Effector memory CD8-positive, alpha-beta T cell (primary cell): ENCODE results near the gene UBA6.
A peak's percentile ranks its signal among the peaks of the same experiment; 100 is the strongest.
"Not testable (repeated sequence)": the region's sequence is repeated elsewhere in the genome, so short reads cannot be mapped to it uniquely, and the experiment has no call there.

Source experiments
- ATAC-seq: fragments of 150-1000 bp; cut with Tn5 transposase; replicated peaks from 2 replicates; pipeline ENCODE4 v1.10.0; 2021; ENCODE audit warnings: mild to moderate bottlenecking, moderate library complexity
- DNase-seq, 3 experiments: peaks; one replicate each; pipeline ENCODE4 v3.0.0; 2021
- H3K27ac Mint-ChIP-seq, 2 donors: one replicate each; pipeline ENCODE4 v1.8.0; 2022; ENCODE audit warnings: mild to moderate bottlenecking in 2 of 2, mixed read lengths in 2 of 2, moderate library complexity in 2 of 2
- H3K27me3 Mint-ChIP-seq, 2 donors: one replicate each; pipeline ENCODE4 v1.8.0; 2022; ENCODE audit warnings: mixed read lengths in 2 of 2
- H3K36me3 Mint-ChIP-seq: one replicate; pipeline ENCODE4 v1.8.0; 2022; ENCODE audit warnings: mild to moderate bottlenecking, moderate library complexity, mixed read lengths; ENCODE audit not compliant: insufficient read depth
- H3K4me1 Mint-ChIP-seq, 2 donors: one replicate each; pipeline ENCODE4 v1.8.0; 2022; ENCODE audit warnings: low read depth in 2 of 2, mixed read lengths in 2 of 2
- H3K4me3 Mint-ChIP-seq, 2 donors: one replicate each; pipeline ENCODE4 v1.8.0; 2022; ENCODE audit warnings: mild to moderate bottlenecking in 2 of 2, mixed read lengths in 2 of 2, moderate library complexity in 2 of 2
- H3K9me3 Mint-ChIP-seq, 2 donors: one replicate each; pipeline ENCODE4 v1.8.0; 2022; ENCODE audit warnings: mixed read lengths in 2 of 2
- total RNA-seq, 9 experiments: gene quantifications; one replicate each; lab custom pipeline; 2026; lab: John Stamatoyannopoulos, UW

Gene UBA6
- 85.4 to 153 (median 127) reads per million in 9 experiments for total RNA-seq

- peaks cover 20% of the 10 kb centered on the region for H3K36me3 Mint-ChIP-seq
- H3K9me3 Mint-ChIP-seq = no peaks in the 10 kb centered on the region
- H3K4me3 Mint-ChIP-seq = peak within 1 kb of the TSS; percentile 92 to 95
Measured at GRCh38 chr4:67700738-67701516, at the start of gene UBA6. Gene UBA6 (minus strand): TSS chr4:67701155. CDS start chr4:67701119, 36 bp downstream.

DNA sequence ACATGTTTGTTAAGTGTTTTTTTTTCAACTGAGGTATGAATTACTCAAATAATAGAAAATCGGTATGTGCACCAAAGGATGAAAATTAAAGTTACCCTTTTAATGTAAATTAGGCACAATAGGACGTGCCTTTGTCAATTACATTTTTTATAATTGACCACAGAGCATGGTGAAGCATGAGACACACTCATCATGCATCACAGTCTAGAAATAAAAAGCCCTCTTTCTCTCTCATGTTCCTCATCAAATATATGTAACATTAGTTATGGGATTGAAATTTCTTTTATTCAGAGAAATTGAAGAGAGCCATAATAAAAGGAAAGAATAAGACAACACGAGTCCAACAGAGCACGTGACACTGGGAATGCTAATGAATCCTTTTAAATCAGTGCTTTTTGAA, 49.7 kb upstream of the UBA6 start:
- ATAC-seq (no peak), DNase-seq (no peak)
- Mint-ChIP-seq H3K4me3 (no peak overlapping the region), H3K27me3 (no peaks in the 10 kb centered on the region), H3K9me3 (no peaks in the 10 kb centered on the region), H3K36me3 (peaks cover 3% of the 10 kb centered on the region), H3K27ac (no peak overlapping the region), H3K4me1 (no peaks in the 10 kb centered on the region)

More at GRCh38 chr4:67700738-67701516, at the start of gene UBA6:
- H3K27ac Mint-ChIP-seq = peak within 1 kb of the TSS; percentile 96
- no peaks in the 10 kb centered on the region for H3K27me3 Mint-ChIP-seq
- DNase-seq (peak; percentile 86 to 92 (median 89)), ATAC-seq (peak; percentile 97)
- H3K4me1 Mint-ChIP-seq = peaks cover 33 to 65% of the 10 kb centered on the region in 2 donors

GRCh38 chr4:67749286-67749685, 48.3 kb upstream of the UBA6 start:
- H3K9me3 Mint-ChIP-seq = no peaks in the 10 kb centered on the region
- H3K27ac Mint-ChIP-seq = no peak overlapping the region
- ATAC-seq = no peak
- H3K4me1 Mint-ChIP-seq = no peaks in the 10 kb centered on the region
- no peak overlapping the region for H3K4me3 Mint-ChIP-seq
- H3K36me3 Mint-ChIP-seq = peaks cover 3% of the 10 kb centered on the region
- no peak for DNase-seq
- H3K27me3 Mint-ChIP-seq = no peaks in the 10 kb centered on the region

DNA sequence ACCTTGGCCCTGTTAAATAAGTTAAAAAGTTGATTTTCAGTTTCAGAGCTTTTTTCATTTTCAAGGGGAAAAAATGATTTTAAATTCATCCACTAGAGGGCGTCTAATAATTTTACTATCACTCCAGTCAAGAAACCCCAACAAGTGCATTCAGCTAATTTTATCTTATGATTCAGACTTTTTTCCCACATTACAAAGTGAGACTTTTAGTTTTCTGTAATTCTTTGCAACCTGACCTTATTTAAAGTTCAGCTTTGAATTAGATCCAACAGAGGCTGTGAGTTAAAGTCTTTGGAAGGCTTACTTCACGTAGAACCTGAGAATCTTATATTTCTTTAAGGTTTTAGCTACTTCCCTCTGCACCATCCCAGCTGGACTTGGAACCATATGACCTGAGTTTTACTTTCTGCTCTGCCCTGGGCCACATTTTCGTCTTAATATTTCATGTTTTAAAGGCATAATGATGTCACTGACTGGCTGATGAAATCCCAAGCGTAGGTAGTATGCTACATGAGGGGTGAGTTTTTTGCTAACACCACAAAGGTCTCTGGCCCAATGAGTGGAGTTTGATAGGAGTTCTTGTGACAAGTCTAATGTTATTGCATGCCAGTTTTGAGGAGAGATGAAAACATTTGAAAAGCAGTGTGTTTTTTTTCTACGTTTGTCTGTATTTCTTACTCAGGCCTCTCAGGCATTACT, 46.0 kb upstream of the UBA6 start:
- Mint-ChIP-seq H3K4me1 (no peaks in the 10 kb centered on the region), H3K36me3 (peaks cover under 1% of the 10 kb centered on the region), H3K4me3 (no peak overlapping the region), H3K27me3 (no peaks in the 10 kb centered on the region), H3K9me3 (no peaks in the 10 kb centered on the region), H3K27ac (no peak overlapping the region)
- ATAC-seq (no peak), DNase-seq (no peak)

- Mint-ChIP-seq H3K27ac (no peak overlapping the region), H3K9me3 (no peaks in the 10 kb centered on the region), H3K4me1 (peaks cover 0 to 7% of the 10 kb centered on the region in 2 donors), H3K27me3 (no peaks in the 10 kb centered on the region), H3K4me3 (no peak overlapping the region), H3K36me3 (no peaks in the 10 kb centered on the region)
- DNase-seq (no peak), ATAC-seq (no peak)
Measured at GRCh38 chr4:67744561-67745283, 43.8 kb upstream of the UBA6 start.

- Mint-ChIP-seq H3K4me3 (no peak overlapping the region), H3K27me3 (no peaks in the 10 kb centered on the region), H3K27ac (no peak overlapping the region), H3K36me3 (no peaks in the 10 kb centered on the region), H3K9me3 (no peaks in the 10 kb centered on the region), H3K4me1 (peaks cover 0 to 7% of the 10 kb centered on the region in 2 donors)
- DNase-seq = no peak
- ATAC-seq = no peak
Measured at GRCh38 chr4:67743194-67743593, 42.2 kb upstream of the UBA6 start.

GRCh38 chr4:67736262-67736661, 35.3 kb upstream of the UBA6 start:
- Mint-ChIP-seq H3K27ac (no peak overlapping the region), H3K4me1 (peaks cover 0 to 7% of the 10 kb centered on the region in 2 donors), H3K9me3 (no peaks in the 10 kb centered on the region), H3K27me3 (no peaks in the 10 kb centered on the region), H3K4me3 (no peak overlapping the region), H3K36me3 (no peaks in the 10 kb centered on the region)
- DNase-seq (no peak), ATAC-seq (no peak)

- Mint-ChIP-seq H3K27me3 (no peaks in the 10 kb centered on the region), H3K4me1 (peaks cover 0 to 5% of the 10 kb centered on the region in 2 donors), H3K4me3 (no peak overlapping the region), H3K9me3 (no peaks in the 10 kb centered on the region), H3K27ac (no peak overlapping the region), H3K36me3 (no peaks in the 10 kb centered on the region)
- ATAC-seq = no peak
- DNase-seq = no peak
Measured at GRCh38 chr4:67735325-67735724, 34.4 kb upstream of the UBA6 start.

GRCh38 chr4:67730511-67730910, 29.6 kb upstream of the UBA6 start:
- H3K27ac Mint-ChIP-seq, H3K4me3 Mint-ChIP-seq, DNase-seq, H3K36me3 Mint-ChIP-seq, H3K9me3 Mint-ChIP-seq, H3K27me3 Mint-ChIP-seq, H3K4me1 Mint-ChIP-seq, ATAC-seq: not testable (repeated sequence)

GRCh38 chr4:67727124-67727850, 26.3 kb upstream of the UBA6 start:
- Mint-ChIP-seq H3K4me3 (no peak overlapping the region), H3K36me3 (no peaks in the 10 kb centered on the region), H3K4me1 (peaks cover 0 to 3% of the 10 kb centered on the region in 2 donors), H3K27ac (peak overlapping the region in 1 of 2 donors; percentile 23), H3K27me3 (no peaks in the 10 kb centered on the region), H3K9me3 (peaks cover 0 to 3% of the 10 kb centered on the region in 2 donors)
- DNase-seq = no peak
- ATAC-seq = no peak

GRCh38 chr4:67725981-67726380, 25.0 kb upstream of the UBA6 start:
- no peak for ATAC-seq
- peaks cover 0 to 3% of the 10 kb centered on the region in 2 donors for H3K9me3 Mint-ChIP-seq
- H3K4me3 Mint-ChIP-seq = no peak overlapping the region
- no peak for DNase-seq
- H3K27ac Mint-ChIP-seq = no peak overlapping the region
- H3K27me3 Mint-ChIP-seq = no peaks in the 10 kb centered on the region
- peaks cover 0 to 3% of the 10 kb centered on the region in 2 donors for H3K4me1 Mint-ChIP-seq
- H3K36me3 Mint-ChIP-seq = no peaks in the 10 kb centered on the region

GRCh38 chr4:67725132-67725531, 24.2 kb upstream of the UBA6 start:
- DNase-seq = no peak
- Mint-ChIP-seq H3K27ac (no peak overlapping the region), H3K4me3 (no peak overlapping the region), H3K9me3 (peaks cover 0 to 3% of the 10 kb centered on the region in 2 donors), H3K36me3 (no peaks in the 10 kb centered on the region), H3K27me3 (no peaks in the 10 kb centered on the region), H3K4me1 (peaks cover 0 to 3% of the 10 kb centered on the region in 2 donors)
- ATAC-seq = no peak

- Mint-ChIP-seq H3K27ac (no peak overlapping the region), H3K27me3 (no peaks in the 10 kb centered on the region), H3K9me3 (peaks cover 0 to 3% of the 10 kb centered on the region in 2 donors), H3K4me3 (no peak overlapping the region), H3K36me3 (no peaks in the 10 kb centered on the region), H3K4me1 (peaks cover 0 to 3% of the 10 kb centered on the region in 2 donors)
- ATAC-seq (no peak), DNase-seq (no peak)
Measured at GRCh38 chr4:67723949-67724348, 23.0 kb upstream of the UBA6 start.
